ENCODE data around the gene OR2AG2.
A peak's percentile ranks its signal among the peaks of the same experiment; 100 is the strongest.

The OR2AG2 gene

DNA sequence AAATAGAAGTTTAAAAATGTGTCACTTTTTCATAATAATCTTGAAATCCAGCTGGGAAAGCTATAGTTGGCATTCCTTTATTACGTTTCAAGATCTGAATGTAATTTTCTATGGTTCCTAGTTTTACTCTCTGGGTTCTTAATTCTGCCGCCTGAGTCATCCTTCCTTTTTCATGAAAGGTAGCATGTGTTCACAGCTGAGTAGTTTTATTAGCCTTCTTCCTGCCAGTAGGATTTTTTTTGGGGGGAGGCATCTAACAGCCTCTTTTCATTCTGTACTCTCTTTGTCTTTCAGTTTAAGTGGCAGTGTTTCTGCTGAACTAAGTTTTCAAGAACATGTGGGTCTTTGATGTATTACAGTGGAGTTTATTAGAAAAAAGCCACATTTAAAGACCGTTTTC lies 36.5 kb downstream of the OR2AG2 start:
- ChIA-PET CTCF (no interaction called here), POLR2A (ENCODE audit: low non-redundant PET) (no interaction called here)
- TF ChIP-seq, protein P1, sequence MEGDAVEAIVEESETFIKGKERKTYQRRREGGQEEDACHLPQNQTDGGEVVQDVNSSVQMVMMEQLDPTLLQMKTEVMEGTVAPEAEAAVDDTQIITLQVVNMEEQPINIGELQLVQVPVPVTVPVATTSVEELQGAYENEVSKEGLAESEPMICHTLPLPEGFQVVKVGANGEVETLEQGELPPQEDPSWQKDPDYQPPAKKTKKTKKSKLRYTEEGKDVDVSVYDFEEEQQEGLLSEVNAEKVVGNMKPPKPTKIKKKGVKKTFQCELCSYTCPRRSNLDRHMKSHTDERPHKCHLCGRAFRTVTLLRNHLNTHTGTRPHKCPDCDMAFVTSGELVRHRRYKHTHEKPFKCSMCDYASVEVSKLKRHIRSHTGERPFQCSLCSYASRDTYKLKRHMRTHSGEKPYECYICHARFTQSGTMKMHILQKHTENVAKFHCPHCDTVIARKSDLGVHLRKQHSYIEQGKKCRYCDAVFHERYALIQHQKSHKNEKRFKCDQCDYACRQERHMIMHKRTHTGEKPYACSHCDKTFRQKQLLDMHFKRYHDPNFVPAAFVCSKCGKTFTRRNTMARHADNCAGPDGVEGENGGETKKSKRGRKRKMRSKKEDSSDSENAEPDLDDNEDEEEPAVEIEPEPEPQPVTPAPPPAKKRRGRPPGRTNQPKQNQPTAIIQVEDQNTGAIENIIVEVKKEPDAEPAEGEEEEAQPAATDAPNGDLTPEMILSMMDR (conservative IDR thresholded peaks at IDR 0.05; ENCODE audit: low read depth), result no peak
- peak; percentile 14 for DNase-seq (ENCODE audit: low spot score)
- no peak overlapping the region for H3K27ac ChIP-seq

DNA sequence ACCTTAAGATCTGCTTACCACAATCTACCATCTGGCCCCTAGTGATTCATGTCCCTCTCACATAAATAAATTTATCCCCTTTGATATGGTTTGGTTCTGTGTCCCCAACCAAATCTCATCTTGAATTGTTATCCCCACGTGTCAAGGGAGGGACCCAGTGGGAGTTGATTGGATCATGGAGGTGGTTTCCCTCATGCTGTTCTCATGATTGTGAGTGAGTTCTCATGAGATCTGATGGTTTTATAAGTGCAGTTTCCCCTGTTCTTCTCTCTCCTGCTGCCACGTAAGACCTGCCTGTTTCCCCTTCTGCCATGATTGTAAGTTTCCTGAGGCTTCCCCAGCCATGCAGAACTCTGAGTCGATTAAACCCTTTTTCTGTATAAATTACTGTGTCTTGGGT lies 37.2 kb downstream of the OR2AG2 start:
- POLR2A ChIA-PET (ENCODE audit: low non-redundant PET), result no interaction called here
- H3K27ac ChIP-seq, result no peak overlapping the region
- TF ChIP-seq, protein P1 (conservative IDR thresholded peaks at IDR 0.05; ENCODE audit: low read depth), result no peak
- no peak for DNase-seq (ENCODE audit: low spot score)
- CTCF ChIA-PET, result no interaction called here

DNA sequence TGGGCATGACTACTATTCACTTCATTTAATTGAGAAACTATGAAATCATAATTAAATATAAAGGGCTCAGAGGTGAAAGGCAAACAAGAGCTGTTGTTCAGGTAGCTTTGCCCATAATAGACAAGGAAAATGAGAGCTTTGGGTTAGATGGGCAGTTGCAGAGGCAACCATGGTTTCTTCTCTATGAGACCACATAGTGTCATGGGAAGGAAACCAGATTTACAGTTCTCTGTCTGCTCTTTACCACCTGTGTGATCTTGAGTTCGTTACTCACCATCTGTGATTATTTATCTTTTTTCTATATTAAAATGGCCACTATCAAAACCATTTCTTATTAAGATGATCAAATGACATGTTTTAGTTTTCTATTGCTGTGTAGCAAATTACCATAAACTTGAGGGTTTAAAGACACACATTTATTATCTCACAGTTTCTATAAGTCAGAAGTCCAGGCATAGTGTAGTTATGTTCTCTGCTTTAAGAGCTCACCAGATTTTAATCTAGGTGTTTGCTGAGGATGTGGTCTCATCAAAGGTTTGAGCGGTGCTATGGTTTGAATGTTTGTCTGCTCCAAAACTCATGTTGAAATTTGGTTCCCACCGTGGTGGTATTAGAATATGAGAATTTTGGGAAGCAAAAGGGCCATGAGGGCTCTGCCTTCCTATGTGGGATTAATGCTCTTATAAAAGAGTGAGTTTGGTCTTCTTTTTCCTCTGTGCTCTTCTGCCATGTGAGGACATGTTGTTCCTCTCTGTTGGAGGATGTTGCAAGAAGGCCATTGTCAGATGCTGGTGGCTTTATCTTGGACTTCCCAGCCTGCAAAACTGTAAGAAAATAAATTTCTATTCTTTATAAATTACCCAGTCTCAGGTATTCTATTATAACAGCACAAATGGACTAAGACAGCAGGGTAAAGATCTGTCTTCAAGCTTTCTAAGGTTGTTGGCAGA lies 38.2 kb downstream of the OR2AG2 start:
- TF ChIP-seq, protein P1 (conservative IDR thresholded peaks at IDR 0.05; ENCODE audit: low read depth), result no peak
- ChIA-PET CTCF (interaction anchor here (0.6 kb wide), 1 partner anchor 24 kb away, joined by 3 read pairs; no protein-coding TSS in a partner anchor), POLR2A (ENCODE audit: low non-redundant PET) (no interaction called here)
- no peak for DNase-seq (ENCODE audit: low spot score)
- H3K27ac ChIP-seq, result no peak overlapping the region

DNA sequence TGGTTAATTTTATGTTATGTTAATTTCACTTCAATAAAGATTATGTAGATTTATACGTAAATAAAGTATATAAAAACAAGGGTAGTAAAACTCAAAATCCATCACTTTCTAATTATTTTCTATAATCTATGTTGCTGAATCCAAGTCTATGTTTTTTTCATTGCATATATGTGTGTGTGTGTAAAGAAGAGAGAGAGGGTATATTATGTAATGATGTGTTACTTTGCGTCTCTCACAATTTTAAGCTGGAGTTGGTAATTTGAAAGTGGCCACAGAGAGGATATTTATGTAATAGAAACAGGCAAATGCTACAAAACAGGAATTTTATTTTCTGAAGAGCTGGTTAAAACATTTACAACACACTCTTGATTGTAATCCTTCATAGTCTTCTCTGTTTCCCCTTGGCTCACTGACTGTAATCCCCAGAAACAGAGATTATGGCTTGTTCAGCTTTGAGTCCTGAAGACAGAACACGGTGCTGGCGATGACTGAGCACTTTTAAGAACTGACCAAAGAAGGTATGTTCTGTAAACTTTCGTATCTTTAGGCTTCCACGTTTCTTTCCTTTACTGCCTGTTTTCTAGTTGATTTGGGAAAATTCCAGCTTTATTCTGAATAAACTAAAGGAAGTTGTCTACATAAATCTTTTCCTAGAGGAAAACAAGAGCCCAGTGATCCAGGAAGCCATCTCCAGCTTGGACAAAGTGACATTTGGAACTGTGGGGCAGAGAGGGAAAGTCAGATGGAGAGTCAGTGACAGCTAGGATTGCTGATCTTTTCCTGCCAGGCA lies 43.6 kb downstream of the OR2AG2 start:
- CTCF ChIA-PET, result interaction anchor here (1.0 kb wide), 1 partner anchor 10 kb away, joined by 4 read pairs; no protein-coding TSS in a partner anchor
- POLR2A ChIA-PET (ENCODE audit: low non-redundant PET), result no interaction called here
- no peak overlapping the region for H3K27ac ChIP-seq
- DNase-seq (ENCODE audit: low spot score), result no peak
- TF ChIP-seq, protein P1 (conservative IDR thresholded peaks at IDR 0.05; ENCODE audit: low read depth), result no peak

DNA sequence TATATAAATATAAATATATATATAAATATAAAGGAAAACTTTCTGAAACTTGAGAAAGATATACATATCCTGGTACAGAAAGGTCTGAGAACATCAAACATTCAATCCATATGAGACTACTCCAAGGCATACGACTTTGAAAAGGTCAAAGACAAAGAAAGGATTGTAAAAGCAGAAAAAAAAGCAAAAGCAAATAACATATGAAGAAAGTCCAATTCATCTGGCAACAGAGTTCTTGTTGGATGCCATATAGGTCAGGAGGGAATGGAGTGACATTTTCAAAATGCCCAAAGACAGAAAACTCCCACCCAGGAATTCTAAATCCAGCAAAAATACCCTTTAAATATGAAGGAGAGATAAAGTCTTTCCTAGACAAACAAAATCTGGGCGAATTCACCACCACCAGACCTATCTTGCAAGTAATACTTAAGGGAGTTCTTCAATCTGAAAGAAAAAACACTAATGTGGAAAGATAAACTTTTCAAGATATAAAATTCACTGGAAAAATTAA lies 46.3 kb downstream of the OR2AG2 start:
- ChIA-PET CTCF (interaction anchor here (0.6 kb wide), 1 partner anchor 14 kb away, joined by 3 read pairs; no protein-coding TSS in a partner anchor), POLR2A (ENCODE audit: low non-redundant PET) (no interaction called here)
- TF ChIP-seq, protein P1 (conservative IDR thresholded peaks at IDR 0.05; ENCODE audit: low read depth), result no peak
- H3K27ac ChIP-seq, result no peak overlapping the region
- DNase-seq (ENCODE audit: low spot score), result no peak

DNA sequence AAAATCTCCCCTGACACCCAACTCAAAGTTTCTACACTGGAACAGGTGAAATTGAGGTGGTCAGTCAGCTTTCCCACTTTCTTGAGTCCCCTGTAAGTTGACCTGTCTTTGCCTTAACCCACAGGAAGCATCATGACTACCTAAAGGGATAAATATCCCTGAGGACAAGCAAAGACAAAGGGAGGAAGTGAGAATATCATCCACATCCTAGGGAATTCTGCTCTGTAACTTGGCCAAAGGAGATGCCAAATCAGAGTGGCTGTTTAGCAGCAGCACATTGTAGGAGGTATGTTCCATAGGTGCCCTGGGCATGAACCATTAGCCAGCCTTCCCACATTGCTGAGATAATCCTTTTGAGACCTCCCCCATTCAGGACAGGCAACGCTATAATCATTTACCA lies 47.8 kb downstream of the OR2AG2 start:
- H3K27ac ChIP-seq, result no peak overlapping the region
- ChIA-PET POLR2A (ENCODE audit: low non-redundant PET) (no interaction called here), CTCF (no interaction called here)
- TF ChIP-seq, protein P1 (conservative IDR thresholded peaks at IDR 0.05; ENCODE audit: low read depth), result no peak
- DNase-seq (ENCODE audit: low spot score), result no peak

Measured in RWPE1 (cell line).